HepG2 (cell line): ENCODE data around the gene DLG3. TPM values are rescaled to one million over a fixed set of nuclear protein-coding genes. Genes with fewer than 3 reads are reported as not detected.

Source experiments
- ATAC-seq: fragments of 200-7000 bp; cut with Tn5 transposase; 3 replicates; pipeline ENCODE4 v1.9.1; 2020; ENCODE audit warnings: mild to moderate bottlenecking, moderate library complexity
- BruUV-seq: library from RNA; stranded (reverse); fragments of 400-500 nt; replicated peaks from 2 replicates; lab custom pipeline; 2021; lab: Mats Ljungman, UMichigan
- CTCF ChIA-PET: fragments of 300-600 bp; formaldehyde crosslinking; extraction: SDS; loops from one replicate; lab custom pipeline; 2021; ENCODE audit warnings: low total read pairs, inconsistent platforms, low intra/inter-chr PET ratio; lab: Yijun Ruan, JAX
- POLR2A ChIA-PET: fragments of 350-600 bp; sonication (Branson Sonifier 250); formaldehyde crosslinking; loops from one replicate; lab custom pipeline; 2020; ENCODE audit warnings: antibody characterized with exemption, inconsistent platforms; lab: Yijun Ruan, JAX
- DNase-seq: peaks from one replicate; pipeline ENCODE4 v3.0.0-alpha.2; 2015; ENCODE audit warnings: low spot score
- FAIRE-seq: peaks from 3 replicates; lab custom pipeline; 2011; peaks lifted over from hg19 to GRCh38; lab: Jason Lieb, UNC
- H2AFZ ChIP-seq: one replicate; pipeline ENCODE4 v1.6.1; 2011; ENCODE audit warnings: low read length, inconsistent platforms
- H3K27ac ChIP-seq: fragments of 300-600 bp; 3 replicates; pipeline ENCODE4 v1.8.0; 2011; ENCODE audit warnings: mixed run types, mild to moderate bottlenecking, mixed read lengths, low read length, inconsistent platforms; ENCODE audit not compliant: insufficient read depth; ENCODE audit errors: extremely low read length
- H3K27me3 ChIP-seq, 2 experiments: fragments of 200-600 bp in 1 of 2; 2 replicates in 1 of 2; 3 replicates in 1 of 2; pipeline versions ENCODE4 v1.6.0 to v1.8.0; 2011; ENCODE audit warnings: low read length in 2 of 2, mild to moderate bottlenecking in 2 of 2, moderate library complexity in 2 of 2, inconsistent platforms in 1 of 2; ENCODE audit not compliant: insufficient read depth in 2 of 2, control insufficient read depth in 1 of 2
- H3K36me3 ChIP-seq, 2 experiments: fragments of 200-600 bp in 1 of 2; replicated peaks in 1 of 2; 2 replicates in 1 of 2; 3 replicates in 1 of 2; pipeline versions ENCODE4 v1.5.1 to v1.8.0; 2011; ENCODE audit warnings: low read length in 2 of 2, inconsistent platforms in 1 of 2; ENCODE audit not compliant: insufficient read depth in 2 of 2, control insufficient read depth in 1 of 2
- H3K4me1 ChIP-seq: 2 replicates; pipeline ENCODE4 v1.5.1; 2012; ENCODE audit warnings: low read length, inconsistent platforms; ENCODE audit not compliant: insufficient read depth
- H3K4me2 ChIP-seq: 2 replicates; pipeline ENCODE4 v1.6.0; 2011; ENCODE audit warnings: low read depth, low read length, inconsistent platforms
- H3K4me3 ChIP-seq, 3 experiments: fragments of 200-600 bp in 1 of 3; sonication (generic), shearing (Covaris generic) in 1 of 3; replicated peaks in 1 of 3; 2 replicates each; pipeline ENCODE4 v1.5.1; 2011 to 2016; ENCODE audit warnings: low read length in 3 of 3, inconsistent platforms in 2 of 3, low read depth in 2 of 3, mild to moderate bottlenecking in 2 of 3, control low read depth in 1 of 3, mixed read lengths in 1 of 3; ENCODE audit not compliant: insufficient read depth in 1 of 3
- H3K79me2 ChIP-seq: one replicate; pipeline ENCODE4 v1.6.1; 2011; ENCODE audit warnings: low read length, inconsistent platforms; ENCODE audit not compliant: insufficient read depth
- H3K9ac ChIP-seq: 2 replicates; pipeline ENCODE4 v1.6.0; 2011; ENCODE audit warnings: mild to moderate bottlenecking, low read depth, low read length, inconsistent platforms; ENCODE audit not compliant: insufficient read depth
- H3K9me3 ChIP-seq: 2 replicates; pipeline ENCODE4 v1.5.1; 2012; ENCODE audit warnings: mild to moderate bottlenecking, low read length
- H4K20me1 ChIP-seq: 2 replicates; pipeline ENCODE4 v1.6.0; 2011; ENCODE audit warnings: inconsistent platforms, mild to moderate bottlenecking, low read length, moderate library complexity; ENCODE audit not compliant: insufficient read depth
- ATF4 ChIP-seq, 2 experiments: fragments of 450-650 bp in 1 of 2; sonication (generic) in 1 of 2; formaldehyde crosslinking; IDR thresholded peaks; 2 replicates each; pipeline versions ENCODE4 v1.5.0 to v1.8.0; 2020 to 2022; ENCODE audit warnings: mild to moderate bottlenecking in 1 of 2, missing genetic modification reagents in 1 of 2
- ELF3 ChIP-seq: IDR thresholded peaks from 2 replicates; pipeline ENCODE4 v1.6.1; 2016; ENCODE audit warnings: missing genetic modification reagents, missing compliant biosample characterization
- KMT2B ChIP-seq: IDR thresholded peaks from 2 replicates; pipeline ENCODE4 v1.6.1; 2016; ENCODE audit warnings: missing genetic modification reagents, missing compliant biosample characterization
- LRRFIP1 ChIP-seq: sonication (generic); formaldehyde crosslinking; conservative IDR thresholded peaks from 2 replicates; pipeline ENCODE4 v1.4.0; 2020; ENCODE audit warnings: missing genetic modification reagents
- NR2F1 ChIP-seq, 2 experiments: fragments of 450-650 bp in 1 of 2; formaldehyde crosslinking in 1 of 2; IDR thresholded peaks; 2 replicates each; pipeline versions ENCODE4 v1.5.0 to v1.6.1; 2016 to 2020; ENCODE audit warnings: mild to moderate bottlenecking in 1 of 2, missing compliant biosample characterization in 1 of 2, missing genetic modification reagents in 1 of 2, moderate library complexity in 1 of 2
- PRDM10 ChIP-seq: sonication (generic); formaldehyde crosslinking; IDR thresholded peaks from 2 replicates; pipeline ENCODE4 v1.4.0; 2020; ENCODE audit warnings: low read depth, missing genetic modification reagents
- ZNF446 ChIP-seq: sonication (generic); formaldehyde crosslinking; IDR thresholded peaks from 2 replicates; pipeline ENCODE4 v1.5.0; 2020; ENCODE audit warnings: mild to moderate bottlenecking, missing genetic modification reagents
- ZNF512B ChIP-seq: sonication (generic); formaldehyde crosslinking; IDR thresholded peaks from 2 replicates; pipeline ENCODE4 v1.5.1; 2020; ENCODE audit warnings: missing genetic modification reagents, mild to moderate bottlenecking, borderline replicate concordance
- ZNF850 ChIP-seq: sonication (generic); formaldehyde crosslinking; conservative IDR thresholded peaks from 2 replicates; pipeline ENCODE4 v1.9.0; 2021; ENCODE audit warnings: mild to moderate bottlenecking, missing genetic modification reagents
- WGBS: methylation state at CpG from one replicate; pipeline ENCODE4 v1.1.6; 2017; ENCODE audit warnings: low lambda C conversion rate; 5-methylcytosine and 5-hydroxymethylcytosine counted together
- in situ Hi-C: cut with HindIII; loops from 2 replicates; pipeline ENCODE4 v1.10.0; 2017; ENCODE audit warnings: low pct_unique_long_range_greater_than_20kb; ENCODE audit not compliant: extremely low pct_ligation_motif_present
- intact Hi-C: fragments of 100-400 bp; cut with micrococcal nuclease; formaldehyde crosslinking; loops from one replicate; pipeline ENCODE4 v1.10.0; 2022; ENCODE audit not compliant: unreplicated experiment
- polyA plus RNA-seq, 8 experiments: library from polyadenylated mRNA; depleted of rRNA in 3 of 8; stranded (reverse) in 7 of 8; unstranded in 1 of 8; fragments of >200 nt; fragmentation: Illumina TruSeq in 4 of 8; extraction: Trizol in 4 of 8; gene quantifications; 2 replicates each; pipeline versions ENCODE4 v1.2.1 to v1.2.3, GENCODE V29; 2011 to 2016; ENCODE audit warnings: low read depth in 4 of 8, missing spikeins in 1 of 8, mixed read lengths in 1 of 8; ENCODE audit not compliant: insufficient read depth in 1 of 8
- total RNA-seq, 5 experiments: library from RNA; depleted of rRNA; stranded (reverse); fragments of >200 nt; fragmentation: Illumina TruSeq; extraction: Trizol; gene quantifications; 2 replicates each; pipeline ENCODE4 v1.2.3, GENCODE V29; 2016; ENCODE audit warnings: low read depth in 1 of 5

DLG3 gene
- total and polyA plus RNA-seq, 2 of the 13 experiments (the other 11 are each of a cell fraction or from before 2014, with no cell fraction given), result 9.9 to 19.4 TPM

- WGBS, result 30% methylated on average over 3 of the region's 3 CpGs
- Histone ChIP-seq H3K27ac (no peak overlapping the region), H3K79me2 (no peaks in the 10 kb centered on the region), H3K9ac (no peak overlapping the region), H3K9me3 (no peaks in the 10 kb centered on the region), H4K20me1 (no peaks in the 10 kb centered on the region), H3K36me3 (no peaks in the 10 kb centered on the region), H2AFZ (no peak overlapping the region), H3K27me3 (no peaks in the 10 kb centered on the region), H3K4me1 (peaks cover 32% of the 10 kb centered on the region), H3K4me2 (no peak overlapping the region), H3K4me3 (no peak overlapping the region)
- no TSS peak for BruUV-seq
- ChIA-PET CTCF (no interaction called here), POLR2A (no interaction called here)
- DNase-seq (no peak), ATAC-seq (no peak), FAIRE-seq (no peak)
- in situ Hi-C loops, result no loop called here
- TF ChIP-seq NR2F1 (CRISPR knock-in tag; IDR thresholded peaks at IDR 0.05), result no peak
- TF ChIP-seq ZNF446 (CRISPR knock-in tag), result no peak
- TF ChIP-seq ATF4 (CRISPR knock-in tag; IDR thresholded peaks at IDR 0.05), result no peak
- TF ChIP-seq ELF3 (CRISPR knock-in tag), result no peak
- TF ChIP-seq LRRFIP1 (CRISPR knock-in tag), result no peak
- no peak for TF ChIP-seq PRDM10
- TF ChIP-seq KMT2B (CRISPR knock-in tag), result no peak
- TF ChIP-seq ZNF850 (CRISPR knock-in tag), result no peak
- TF ChIP-seq ZNF512B (CRISPR knock-in tag), result no peak
- intact Hi-C loops, result no loop called here
These were observed 83.1 kb downstream of the DLG3 start for GRCh38 chrX:70527610-70528345.
